MM.1S (cell line): ENCODE measurements around the gene FAM83B.

ENCODE experiments used
- DNase-seq: peaks from one replicate; pipeline ENCODE4 v3.0.0-alpha.2; 2015
- H2AFZ ChIP-seq: fragments of 300-600 bp; sonication (generic); 2 replicates; pipeline ENCODE4 v1.6.0; 2016; ENCODE audit warnings: antibody characterized with exemption, low read length
- H3F3A ChIP-seq: fragments of 300-600 bp; sonication (generic); 2 replicates; pipeline ENCODE4 v1.6.1; 2016; ENCODE audit warnings: mild to moderate bottlenecking, antibody characterized with exemption, low read length, moderate library complexity, mixed read lengths; ENCODE audit not compliant: insufficient read depth
- H3K27ac ChIP-seq: fragments of 300-600 bp; sonication (generic); 2 replicates; pipeline ENCODE4 v1.5.1; 2016; ENCODE audit warnings: mild to moderate bottlenecking, low read length
- H3K27me3 ChIP-seq: fragments of 300-600 bp; sonication (generic); replicated peaks from 2 replicates; pipeline ENCODE4 v1.6.0; 2016; ENCODE audit warnings: low read length; ENCODE audit not compliant: insufficient read depth
- H3K36me3 ChIP-seq: fragments of 300-600 bp; sonication (generic); replicated peaks from 2 replicates; pipeline ENCODE4 v1.6.1; 2016; ENCODE audit warnings: mild to moderate bottlenecking, low read length, mixed read lengths; ENCODE audit not compliant: insufficient read depth
- H3K4me1 ChIP-seq: fragments of 300-600 bp; sonication (generic); 2 replicates; pipeline ENCODE4 v1.6.1; 2016; ENCODE audit warnings: low read length, mixed read lengths
- H3K4me2 ChIP-seq: fragments of 300-600 bp; sonication (generic); 2 replicates; pipeline ENCODE4 v1.6.0; 2016; ENCODE audit warnings: low read depth, low read length
- H3K4me3 ChIP-seq: fragments of 300-600 bp; sonication (generic); 2 replicates; pipeline ENCODE4 v1.5.1; 2016; ENCODE audit warnings: low read length, mixed read lengths
- H3K79me2 ChIP-seq: fragments of 300-600 bp; sonication (generic); 2 replicates; pipeline ENCODE4 v1.6.1; 2016; ENCODE audit warnings: mixed run types, low read length, mixed read lengths
- H3K9ac ChIP-seq: fragments of 300-600 bp; sonication (generic); 2 replicates; pipeline ENCODE4 v1.6.1; 2016; ENCODE audit warnings: low read length, mixed read lengths
- H3K9me2 ChIP-seq: fragments of 300-600 bp; sonication (generic); replicated peaks from 2 replicates; pipeline ENCODE4 v1.6.1; 2016; ENCODE audit warnings: mild to moderate bottlenecking, low read length, mixed read lengths; ENCODE audit not compliant: insufficient read depth
- H3K9me3 ChIP-seq: fragments of 300-600 bp; sonication (generic); replicated peaks from 2 replicates; pipeline ENCODE4 v1.6.1; 2016; ENCODE audit warnings: mild to moderate bottlenecking, low read length, mixed read lengths; ENCODE audit not compliant: insufficient read depth
- H4K20me1 ChIP-seq: fragments of 300-600 bp; sonication (generic); 2 replicates; pipeline ENCODE4 v1.6.1; 2016; ENCODE audit warnings: mild to moderate bottlenecking, low read length, moderate library complexity, mixed read lengths; ENCODE audit not compliant: insufficient read depth
- EZH2 ChIP-seq: fragments of 300-600 bp; sonication (generic); optimal IDR thresholded peaks from 2 replicates; pipeline ENCODE3; 2017; ENCODE audit warnings: low read depth, mild to moderate bottlenecking, antibody characterized with exemption, low read length, mixed read lengths
- EZH2phosphoT487 ChIP-seq: fragments of 300-600 bp; sonication (generic); IDR thresholded peaks from 2 replicates; pipeline ENCODE4 v1.6.1; 2018; ENCODE audit warnings: antibody characterized with exemption, low read length
- TF ChIP-seq, protein P1 (sequence below): fragments of 300-600 bp; sonication (generic); IDR thresholded peaks from 2 replicates; pipeline ENCODE4 v1.5.1; 2016; ENCODE audit warnings: antibody characterized with exemption, low read length, mixed read lengths

FAM83B gene

DNA sequence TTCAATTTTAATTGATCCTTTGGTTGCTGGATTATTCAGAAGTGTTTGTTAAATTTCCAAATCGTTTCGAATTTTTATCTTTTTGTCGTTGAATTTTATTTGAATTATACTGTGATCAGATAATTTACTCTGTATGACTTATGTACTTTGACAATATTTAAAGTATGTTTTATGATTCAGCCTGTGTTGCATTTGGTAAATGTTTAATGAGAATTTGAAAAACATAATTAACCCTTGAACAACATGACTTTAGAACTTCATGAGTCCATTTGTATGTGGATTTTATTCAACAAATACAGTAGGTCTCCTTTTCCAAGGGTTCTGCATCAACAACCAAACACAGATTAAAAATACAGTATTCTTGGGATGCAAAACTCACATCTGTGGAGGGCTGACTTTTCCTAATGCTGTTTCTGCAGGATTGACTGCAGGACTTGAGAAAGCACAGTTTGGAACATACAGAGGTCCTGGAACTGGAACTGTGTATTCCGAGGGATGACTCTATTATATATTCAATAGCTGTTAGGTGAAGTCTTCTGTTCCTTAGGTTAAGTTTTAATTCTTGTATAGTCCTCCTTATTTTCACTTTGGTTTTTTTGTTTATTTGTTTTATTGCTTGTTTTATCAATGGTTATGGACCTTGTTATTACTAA, 40.5 kb downstream of the FAM83B start:
- H3K27ac ChIP-seq = no peak overlapping the region
- H3K79me2 ChIP-seq = no peaks in the 10 kb centered on the region
- no peak overlapping the region for H3K4me3 ChIP-seq
- no peaks in the 10 kb centered on the region for H3K9me2 ChIP-seq
- DNase-seq = no peak
- H3K36me3 ChIP-seq = no peaks in the 10 kb centered on the region
- H3K4me2 ChIP-seq = no peak overlapping the region
- H4K20me1 ChIP-seq = no peaks in the 10 kb centered on the region
- H3F3A ChIP-seq = no peaks in the 10 kb centered on the region
- no peaks in the 10 kb centered on the region for H3K27me3 ChIP-seq
- TF ChIP-seq EZH2 = no peak
- no peak for TF ChIP-seq EZH2phosphoT487
- TF ChIP-seq, protein P1, sequence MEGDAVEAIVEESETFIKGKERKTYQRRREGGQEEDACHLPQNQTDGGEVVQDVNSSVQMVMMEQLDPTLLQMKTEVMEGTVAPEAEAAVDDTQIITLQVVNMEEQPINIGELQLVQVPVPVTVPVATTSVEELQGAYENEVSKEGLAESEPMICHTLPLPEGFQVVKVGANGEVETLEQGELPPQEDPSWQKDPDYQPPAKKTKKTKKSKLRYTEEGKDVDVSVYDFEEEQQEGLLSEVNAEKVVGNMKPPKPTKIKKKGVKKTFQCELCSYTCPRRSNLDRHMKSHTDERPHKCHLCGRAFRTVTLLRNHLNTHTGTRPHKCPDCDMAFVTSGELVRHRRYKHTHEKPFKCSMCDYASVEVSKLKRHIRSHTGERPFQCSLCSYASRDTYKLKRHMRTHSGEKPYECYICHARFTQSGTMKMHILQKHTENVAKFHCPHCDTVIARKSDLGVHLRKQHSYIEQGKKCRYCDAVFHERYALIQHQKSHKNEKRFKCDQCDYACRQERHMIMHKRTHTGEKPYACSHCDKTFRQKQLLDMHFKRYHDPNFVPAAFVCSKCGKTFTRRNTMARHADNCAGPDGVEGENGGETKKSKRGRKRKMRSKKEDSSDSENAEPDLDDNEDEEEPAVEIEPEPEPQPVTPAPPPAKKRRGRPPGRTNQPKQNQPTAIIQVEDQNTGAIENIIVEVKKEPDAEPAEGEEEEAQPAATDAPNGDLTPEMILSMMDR = no peak
- H2AFZ ChIP-seq = no peak overlapping the region
- no peaks in the 10 kb centered on the region for H3K9me3 ChIP-seq
- no peaks in the 10 kb centered on the region for H3K4me1 ChIP-seq
- no peak overlapping the region for H3K9ac ChIP-seq

DNA sequence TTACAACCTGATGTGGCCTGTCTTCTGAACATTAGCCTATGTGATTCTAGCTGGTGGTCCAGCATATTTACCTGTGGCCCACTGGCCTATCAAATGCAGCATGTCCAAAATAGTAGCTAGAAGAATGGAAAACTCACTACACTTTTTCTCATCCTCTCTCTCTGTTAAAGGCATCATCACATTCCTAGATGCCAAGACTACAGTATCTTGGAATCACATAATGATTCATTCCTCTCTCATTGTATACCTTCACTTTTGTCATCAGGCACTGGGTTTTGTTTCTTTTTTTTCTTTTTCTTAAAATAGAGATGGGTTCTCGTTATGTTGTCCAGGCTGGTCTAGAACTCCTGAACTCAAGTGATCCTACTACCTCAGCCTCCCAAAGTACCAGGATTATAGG, 45.0 kb downstream of the FAM83B start:
- TF ChIP-seq EZH2phosphoT487 (no peak), EZH2 (no peak)
- TF ChIP-seq, protein P1 = no peak
- no peaks in the 10 kb centered on the region for H3K9me3 ChIP-seq
- no peaks in the 10 kb centered on the region for H3F3A ChIP-seq
- no peaks in the 10 kb centered on the region for H3K9me2 ChIP-seq
- H3K9ac ChIP-seq = no peak overlapping the region
- H2AFZ ChIP-seq = no peak overlapping the region
- H3K4me3 ChIP-seq = no peak overlapping the region
- H3K27me3 ChIP-seq = no peaks in the 10 kb centered on the region
- H3K4me2 ChIP-seq = no peak overlapping the region
- no peaks in the 10 kb centered on the region for H3K79me2 ChIP-seq
- no peaks in the 10 kb centered on the region for H3K4me1 ChIP-seq
- DNase-seq = no peak
- H3K27ac ChIP-seq = no peak overlapping the region
- H3K36me3 ChIP-seq = no peaks in the 10 kb centered on the region
- no peaks in the 10 kb centered on the region for H4K20me1 ChIP-seq

DNA sequence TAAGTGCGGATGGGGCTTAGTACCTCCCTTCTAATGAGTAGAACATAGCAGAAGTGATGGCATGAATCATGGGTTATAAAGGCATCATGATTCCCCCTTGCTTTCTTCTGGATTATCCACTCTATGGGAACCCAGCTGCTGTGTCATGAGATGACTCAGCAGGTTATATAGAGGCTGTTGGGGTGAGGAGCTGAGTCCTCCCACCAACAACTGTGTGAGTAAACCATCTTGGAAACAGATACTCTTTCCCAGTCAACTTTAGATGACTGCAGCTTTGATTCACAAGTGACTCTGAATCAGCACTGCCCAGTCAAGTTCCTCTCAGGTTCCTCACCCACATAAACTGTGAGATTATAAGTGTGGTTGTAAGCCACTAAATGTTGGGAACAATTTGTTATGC, 46.3 kb downstream of the FAM83B start:
- Histone ChIP-seq H3K9me2 (no peaks in the 10 kb centered on the region), H3K4me3 (no peak overlapping the region), H3K36me3 (no peaks in the 10 kb centered on the region), H3K9me3 (no peaks in the 10 kb centered on the region), H3K4me2 (no peak overlapping the region), H3K9ac (no peak overlapping the region), H3F3A (no peaks in the 10 kb centered on the region), H3K79me2 (no peaks in the 10 kb centered on the region), H4K20me1 (no peaks in the 10 kb centered on the region), H3K27me3 (no peaks in the 10 kb centered on the region), H3K4me1 (no peaks in the 10 kb centered on the region), H3K27ac (no peak overlapping the region), H2AFZ (no peak overlapping the region)
- DNase-seq = no peak
- TF ChIP-seq EZH2 = no peak
- TF ChIP-seq, protein P1 = no peak
- no peak for TF ChIP-seq EZH2phosphoT487
